WTC11 (cell line): ENCODE results near the gene SUCLG2.

Source experiments
- CTCF ChIP-seq: fragments of 200-600 bp; IDR thresholded peaks from 2 replicates; pipeline ENCODE4 v1.8.0; 2022; ENCODE audit warnings: antibody characterized with exemption
- HMGA2 ChIP-seq: fragments of 250-450 bp; sonication (Bioruptor Pico); IDR thresholded peaks from 2 replicates; pipeline ENCODE4 v1.4.0; 2021; ENCODE audit warnings: mild to moderate bottlenecking, moderate library complexity
- MLX ChIP-seq: sonication (generic); formaldehyde crosslinking; IDR thresholded peaks from 2 replicates; pipeline ENCODE4 v1.8.1; 2023; ENCODE audit warnings: mild to moderate bottlenecking, missing genetic modification reagents, moderate library complexity
- SMAD3 ChIP-seq: sonication (generic); formaldehyde crosslinking; IDR thresholded peaks from 2 replicates; pipeline ENCODE4 v1.8.0; 2022; ENCODE audit warnings: missing genetic modification reagents, mild to moderate bottlenecking, borderline replicate concordance
- SP1 ChIP-seq: sonication (generic); formaldehyde crosslinking; conservative IDR thresholded peaks from 2 replicates; pipeline ENCODE4 v1.8.1; 2022; ENCODE audit warnings: missing genetic modification reagents
- STAT6 ChIP-seq: sonication (generic); formaldehyde crosslinking; conservative IDR thresholded peaks from 2 replicates; pipeline ENCODE4 v1.8.1; 2023; ENCODE audit warnings: mild to moderate bottlenecking, low read depth, missing genetic modification reagents, moderate library complexity
- TEAD1 ChIP-seq: sonication (generic); formaldehyde crosslinking; IDR thresholded peaks from 2 replicates; pipeline ENCODE4 v1.8.0; 2022; ENCODE audit warnings: mild to moderate bottlenecking, missing genetic modification reagents
- ZNF138 ChIP-seq: sonication (generic); formaldehyde crosslinking; conservative IDR thresholded peaks from 2 replicates; pipeline ENCODE4 v1.8.1; 2022; ENCODE audit warnings: mild to moderate bottlenecking, moderate library complexity, missing genetic modification reagents
- ZNF416 ChIP-seq: fragments of 250-450 bp; sonication (Bioruptor Pico); IDR thresholded peaks from 2 replicates; pipeline ENCODE4 v1.9.0; 2021; ENCODE audit warnings: mild to moderate bottlenecking, inconsistent platforms

- TF ChIP-seq STAT6 (CRISPR knock-in tag) (no peak), CTCF (no peak), ZNF416 (CRISPR knock-in tag) (no peak), SP1 (CRISPR knock-in tag) (no peak), ZNF138 (no peak), MLX (CRISPR knock-in tag) (no peak), HMGA2 (CRISPR knock-in tag) (no peak), TEAD1 (CRISPR knock-in tag) (no peak), SMAD3 (no peak)
Measured at GRCh38 chr3:67459796-67460195, 194.6 kb downstream of the SUCLG2 start.
